Psoas muscle (tissue), 8 donors: Measurements from ENCODE around the gene LYSMD1. TPM values are rescaled to one million over a fixed set of nuclear protein-coding genes. Genes with fewer than 3 reads are reported as not detected.

Experiments used
- ATAC-seq, 4 donors: fragments of 200-7000 bp; cut with Tn5 transposase; one replicate each; pipeline ENCODE4 v1.9.1; 2020; ENCODE audit warnings: moderate library complexity in 3 of 4, mild to moderate bottlenecking in 2 of 4
- DNase-seq, 2 donors: peaks; one replicate each; pipeline ENCODE4 v3.0.0-alpha.2; 2020
- H3K27ac ChIP-seq: fragments of 200-600 bp; one replicate; pipeline ENCODE4 v1.8.0; 2022
- H3K27me3 ChIP-seq, 3 donors: fragments of 200-600 bp in 1 of 3; one replicate each; pipeline versions ENCODE4 v1.6.1 to v1.8.0; 2013 to 2022; ENCODE audit warnings: low read length in 2 of 3, mild to moderate bottlenecking in 2 of 3, moderate library complexity in 1 of 3; ENCODE audit not compliant: insufficient read depth in 3 of 3
- H3K36me3 ChIP-seq, 2 donors: fragments of 200-600 bp in 1 of 2; one replicate each; pipeline versions ENCODE4 v1.6.1 to v1.8.0; 2013 to 2022; ENCODE audit warnings: low read depth in 1 of 2, mild to moderate bottlenecking in 1 of 2, moderate library complexity in 1 of 2; ENCODE audit not compliant: insufficient read depth in 1 of 2
- H3K4me1 ChIP-seq: fragments of 200-600 bp; one replicate; pipeline ENCODE4 v1.8.0; 2022
- H3K4me3 ChIP-seq: fragments of 200-600 bp; one replicate; pipeline ENCODE4 v1.8.0; 2022; ENCODE audit warnings: mild to moderate bottlenecking
- H3K9me3 ChIP-seq: fragments of 200-600 bp; one replicate; pipeline ENCODE4 v1.8.0; 2022
- WGBS, 3 donors: extraction: QIAGEN DNeasy Blood & Tissue Kit; methylation state at CpG; one replicate each; pipeline versions ENCODE4 v1.1.6 to v1.1.7; 2013; 5-methylcytosine and 5-hydroxymethylcytosine counted together
- intact Hi-C, 2 donors: fragments of 100-400 bp; cut with DNase I; formaldehyde crosslinking; loops; one replicate each; pipeline versions ENCODE4 v1.11.0 to v1.14.2; 2022
- polyA plus RNA-seq, 3 donors: library from polyadenylated mRNA; stranded (reverse); fragments of 200-250 nt; gene quantifications; one replicate each; pipeline ENCODE4 v1.2.3, GENCODE V29; 2013
- total RNA-seq, 4 donors: library from RNA; stranded (reverse); fragmentation: NEBNext Ultra II Directional in 2 of 4; extraction: Animal tissue kit (Norgen Biotek cat#: 25700) in 2 of 4; gene quantifications; one replicate each; pipeline versions ENCODE4 v1.2.1 to v1.2.4, GENCODE V29; 2021 to 2023
- TF ChIP-seq, protein P1 (sequence below): fragments of 200-600 bp; IDR thresholded peaks from one replicate; pipeline ENCODE4 v1.8.0; 2022; ENCODE audit warnings: antibody characterized with exemption
- donor health status: healthy with polysubstance abuse.
- donor health status: DM: no; HTN: no; CAD: no; lungs with moderate emphysema.
- donor health status: Bipolar disorder and iron deficiency.
- donor health status: healthy.
- donor health status: DM: yes; HTN: yes; CAD: no.
- donor health status: DM: no; HTN: no; CAD: no.
- donor health status: DM: no; HTN: no; CAD: no.
- donor health status: DM: yes; HTN: yes; CAD: no.

Gene LYSMD1
- total and polyA plus RNA-seq, 7 donors: 6.7 to 18.0 (median 12.3) TPM

DNA sequence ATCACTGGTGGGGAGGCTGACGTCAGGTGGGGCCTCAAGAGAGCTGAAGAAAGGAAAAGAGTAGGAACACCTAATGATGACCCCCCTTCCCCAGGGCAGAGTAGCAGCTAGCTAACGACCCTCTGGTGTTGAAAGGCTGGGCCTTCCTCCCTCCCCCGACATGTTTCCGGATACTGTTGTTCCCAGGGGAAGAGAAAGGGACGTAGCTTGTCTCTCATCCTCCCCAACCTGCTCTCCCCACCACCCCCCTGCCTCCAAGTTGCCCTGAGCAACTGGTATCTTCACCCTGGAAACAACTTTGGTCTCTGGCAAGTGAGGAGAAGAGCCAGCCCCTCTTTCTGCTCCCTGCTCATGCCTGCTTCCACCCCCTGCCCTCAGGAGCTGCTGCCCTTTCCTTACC lies 21.7 kb downstream of the LYSMD1 start:
- Histone ChIP-seq H3K4me3 (peak overlapping the region; percentile 76), H3K27ac (peak overlapping the region; percentile 89), H3K36me3 (peaks cover 0 to 20% of the 10 kb centered on the region in 2 donors), H3K9me3 (no peaks in the 10 kb centered on the region), H3K27me3 (no peaks in the 10 kb centered on the region), H3K4me1 (peaks cover 54% of the 10 kb centered on the region)
- DNase-seq (no peak), ATAC-seq (no peak)
- intact Hi-C loops: no loop called here
- WGBS, 3 donors: 12 to 18% (median 12%) methylated on average over 3 to 5 of the region's 5 CpGs
- TF ChIP-seq, protein P1, sequence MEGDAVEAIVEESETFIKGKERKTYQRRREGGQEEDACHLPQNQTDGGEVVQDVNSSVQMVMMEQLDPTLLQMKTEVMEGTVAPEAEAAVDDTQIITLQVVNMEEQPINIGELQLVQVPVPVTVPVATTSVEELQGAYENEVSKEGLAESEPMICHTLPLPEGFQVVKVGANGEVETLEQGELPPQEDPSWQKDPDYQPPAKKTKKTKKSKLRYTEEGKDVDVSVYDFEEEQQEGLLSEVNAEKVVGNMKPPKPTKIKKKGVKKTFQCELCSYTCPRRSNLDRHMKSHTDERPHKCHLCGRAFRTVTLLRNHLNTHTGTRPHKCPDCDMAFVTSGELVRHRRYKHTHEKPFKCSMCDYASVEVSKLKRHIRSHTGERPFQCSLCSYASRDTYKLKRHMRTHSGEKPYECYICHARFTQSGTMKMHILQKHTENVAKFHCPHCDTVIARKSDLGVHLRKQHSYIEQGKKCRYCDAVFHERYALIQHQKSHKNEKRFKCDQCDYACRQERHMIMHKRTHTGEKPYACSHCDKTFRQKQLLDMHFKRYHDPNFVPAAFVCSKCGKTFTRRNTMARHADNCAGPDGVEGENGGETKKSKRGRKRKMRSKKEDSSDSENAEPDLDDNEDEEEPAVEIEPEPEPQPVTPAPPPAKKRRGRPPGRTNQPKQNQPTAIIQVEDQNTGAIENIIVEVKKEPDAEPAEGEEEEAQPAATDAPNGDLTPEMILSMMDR: no peak

DNA sequence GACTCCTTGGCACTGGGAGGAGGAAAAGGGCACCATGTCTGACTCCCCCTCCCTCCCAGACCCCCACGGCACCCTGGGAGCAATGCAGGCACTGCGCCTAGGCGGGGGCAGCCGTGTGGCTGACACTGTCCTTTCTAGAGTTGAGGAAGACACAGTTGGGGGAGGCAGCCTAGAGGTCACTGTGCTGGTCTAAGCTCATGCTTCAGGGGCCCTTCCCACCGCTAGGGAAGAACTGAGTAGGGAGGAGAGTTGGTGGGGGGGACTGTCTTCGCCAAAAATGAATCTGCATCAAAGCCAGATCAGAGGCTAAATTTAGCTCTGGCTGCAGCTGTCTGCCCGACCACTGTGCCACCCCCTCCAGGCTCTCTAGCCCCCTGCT lies 22.7 kb downstream of the LYSMD1 start:
- WGBS, 3 donors: 12 to 24% (median 21%) methylated on average over 7 of the region's 7 CpGs

DNA sequence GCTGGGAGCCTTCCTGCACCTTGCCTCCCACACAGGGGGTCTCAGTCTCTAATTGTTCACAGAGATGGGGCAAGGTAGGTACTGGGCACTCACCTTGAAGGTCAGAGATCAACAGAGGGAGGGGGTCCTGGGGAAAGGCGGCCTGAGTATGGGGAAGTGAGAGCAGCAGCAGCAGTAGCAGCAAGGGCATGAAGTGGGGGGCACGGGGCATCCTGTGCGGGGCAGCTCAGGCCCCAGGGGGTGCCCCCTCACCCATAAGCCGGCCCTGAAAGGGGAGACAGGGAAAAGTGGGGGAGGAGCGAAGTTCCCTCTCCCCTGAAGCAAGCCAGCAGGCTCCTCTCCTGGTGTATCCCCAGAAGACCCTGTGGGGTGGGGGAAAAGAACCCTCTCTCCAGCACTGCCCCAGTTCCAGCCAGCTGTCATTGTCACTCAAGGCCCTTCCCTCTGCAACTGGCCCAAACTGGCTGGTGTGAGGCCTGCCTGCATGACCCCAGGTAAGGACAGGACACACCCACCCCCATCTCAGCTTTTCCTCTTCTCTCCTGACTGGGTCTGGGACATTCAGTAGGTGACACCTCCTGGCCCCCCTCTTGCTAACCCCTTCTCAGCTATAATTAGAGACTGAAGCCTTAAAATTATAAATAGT lies 23.2 kb downstream of the LYSMD1 start:
- H3K9me3 ChIP-seq: no peaks in the 10 kb centered on the region
- peaks cover 43% of the 10 kb centered on the region for H3K4me1 ChIP-seq
- H3K27ac ChIP-seq: peak overlapping the region; percentile 89
- TF ChIP-seq, protein P1: no peak
- peak; percentile 68 to 94 for DNase-seq
- ATAC-seq: peak; percentile 74 to 79 (median 76)
- WGBS, 3 donors: 20 to 37% (median 31%) methylated on average over 5 of the region's 5 CpGs
- peaks cover 0 to 35% of the 10 kb centered on the region in 2 donors for H3K36me3 ChIP-seq
- H3K27me3 ChIP-seq: no peaks in the 10 kb centered on the region
- H3K4me3 ChIP-seq: peak overlapping the region; percentile 76
- intact Hi-C loops: no loop called here

More for the DNA sequence above, 22.7 kb downstream of the LYSMD1 start:
- Histone ChIP-seq H3K9me3 (no peaks in the 10 kb centered on the region), H3K4me1 (peaks cover 48% of the 10 kb centered on the region), H3K36me3 (peaks cover 0 to 29% of the 10 kb centered on the region in 2 donors), H3K27ac (peak overlapping the region; percentile 89), H3K4me3 (peak overlapping the region; percentile 76), H3K27me3 (no peaks in the 10 kb centered on the region)
- ATAC-seq (peak; percentile 36 to 59 (median 42)), DNase-seq (peak in 1 of 2 donors; percentile 80)
- intact Hi-C loops: no loop called here
- TF ChIP-seq, protein P1: peak; percentile 20

DNA sequence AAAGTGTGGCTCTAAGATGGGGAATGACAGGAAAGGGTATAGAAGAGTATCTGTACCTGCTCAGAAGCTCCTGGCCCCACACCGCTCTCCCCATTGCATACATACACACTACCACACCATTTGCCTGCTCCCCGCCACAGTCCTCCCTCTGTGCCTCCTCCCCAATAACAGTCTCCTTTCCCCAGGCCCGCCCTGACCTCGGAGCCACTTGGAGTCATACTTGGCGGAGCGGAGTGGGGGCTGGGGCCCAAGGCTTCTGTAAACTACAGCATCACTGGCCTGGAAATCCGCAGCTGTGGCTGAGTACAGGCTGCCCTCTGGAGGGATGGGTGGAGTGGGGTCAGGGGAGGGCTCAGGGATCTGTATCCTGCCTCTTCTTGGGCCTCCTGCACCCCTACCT lies 27.9 kb downstream of the LYSMD1 start:
- Histone ChIP-seq H3K36me3 (peaks cover 0 to 82% of the 10 kb centered on the region in 2 donors), H3K27me3 (no peaks in the 10 kb centered on the region), H3K9me3 (no peaks in the 10 kb centered on the region), H3K4me3 (no peak overlapping the region), H3K27ac (no peak overlapping the region), H3K4me1 (peaks cover 17% of the 10 kb centered on the region)
- no peak for ATAC-seq
- no peak for DNase-seq
- intact Hi-C loops: no loop called here
- 89 to 92% (median 92%) methylated on average over 6 to 7 of the region's 7 CpGs for WGBS, 3 donors
- TF ChIP-seq, protein P1: no peak
